Measurements from ENCODE around the gene GLIPR1L1.

Gene GLIPR1L1

DNA sequence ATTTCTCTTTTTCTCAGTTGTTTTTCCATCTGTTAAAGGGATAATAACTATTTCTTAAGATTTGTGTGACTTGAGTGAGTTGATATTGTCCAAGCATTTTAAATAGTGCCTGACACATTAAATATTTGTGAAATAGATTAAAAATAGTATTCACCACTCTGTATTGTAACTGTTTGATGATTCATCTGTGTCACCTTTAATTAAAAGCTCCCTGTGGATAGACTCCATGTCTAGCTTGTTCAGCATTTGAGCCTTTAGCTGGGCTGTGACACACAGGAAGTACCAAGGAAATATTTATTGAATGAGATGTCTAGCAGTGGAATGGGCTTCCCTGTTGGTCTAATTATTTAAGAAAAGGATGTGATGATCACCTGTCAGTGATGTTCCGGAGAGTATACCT, 54.6 kb downstream of the GLIPR1L1 start:
- Mint-ChIP-seq H3K36me3 (ENCODE audit: low read depth) (peaks cover 2% of the 10 kb centered on the region), H3K4me1 (ENCODE audit: low read depth) (peaks cover 23% of the 10 kb centered on the region), H3K9me3 (no peaks in the 10 kb centered on the region), H3K27ac (no peak overlapping the region), H3K4me3 (no peak overlapping the region), H3K27me3 (ENCODE audit: low read depth) (no peaks in the 10 kb centered on the region)

GRCh38 chr12:75389706-75390105, 55.2 kb downstream of the GLIPR1L1 start:
- Mint-ChIP-seq H3K27me3 (ENCODE audit: low read depth) (no peaks in the 10 kb centered on the region), H3K4me3 (peak overlapping the region; percentile 86), H3K36me3 (ENCODE audit: low read depth) (peaks cover 2% of the 10 kb centered on the region), H3K4me1 (ENCODE audit: low read depth) (peaks cover 23% of the 10 kb centered on the region), H3K9me3 (no peaks in the 10 kb centered on the region), H3K27ac (peak overlapping the region; percentile 90)

DNA sequence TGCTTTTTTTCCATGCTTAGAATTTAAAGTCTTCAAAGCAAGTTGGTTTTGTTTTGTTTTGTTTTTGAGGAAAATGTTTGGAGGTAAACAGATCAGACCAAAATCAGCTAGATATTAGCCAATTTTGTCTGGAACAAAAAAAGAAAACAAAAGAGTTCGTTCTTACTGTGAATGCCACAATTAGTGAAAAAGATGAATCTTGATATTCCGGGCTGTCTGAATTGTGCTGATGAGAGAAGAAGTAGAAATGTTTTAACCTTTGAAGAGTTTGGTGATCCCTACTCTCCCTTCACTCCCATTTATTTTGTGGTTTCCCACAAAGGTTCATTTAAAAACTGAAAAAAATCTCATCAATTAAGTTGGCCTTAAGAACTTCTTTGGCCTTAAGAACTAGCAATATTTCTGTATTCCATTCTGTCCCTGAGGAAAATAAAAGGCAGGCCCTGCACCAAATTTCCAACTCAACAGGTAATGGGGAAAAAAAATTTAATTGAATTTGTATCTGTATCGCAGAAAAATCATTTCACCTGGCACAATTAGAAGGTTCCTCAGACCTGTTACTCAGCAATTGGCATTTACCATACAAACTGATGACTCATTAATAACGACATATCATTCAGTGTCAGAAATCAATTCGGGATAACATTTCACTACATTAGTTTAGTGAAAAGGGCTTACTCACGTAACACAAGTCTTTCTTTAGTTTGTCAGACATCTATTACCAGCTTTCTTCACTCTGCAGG, 55.9 kb downstream of the GLIPR1L1 start:
- H3K27me3 Mint-ChIP-seq (ENCODE audit: low read depth): no peaks in the 10 kb centered on the region
- H3K36me3 Mint-ChIP-seq (ENCODE audit: low read depth): peaks cover 2% of the 10 kb centered on the region
- H3K9me3 Mint-ChIP-seq: no peaks in the 10 kb centered on the region
- H3K4me3 Mint-ChIP-seq: peak overlapping the region; percentile 86
- peak overlapping the region; percentile 90 for H3K27ac Mint-ChIP-seq
- H3K4me1 Mint-ChIP-seq (ENCODE audit: low read depth): peaks cover 23% of the 10 kb centered on the region

DNA sequence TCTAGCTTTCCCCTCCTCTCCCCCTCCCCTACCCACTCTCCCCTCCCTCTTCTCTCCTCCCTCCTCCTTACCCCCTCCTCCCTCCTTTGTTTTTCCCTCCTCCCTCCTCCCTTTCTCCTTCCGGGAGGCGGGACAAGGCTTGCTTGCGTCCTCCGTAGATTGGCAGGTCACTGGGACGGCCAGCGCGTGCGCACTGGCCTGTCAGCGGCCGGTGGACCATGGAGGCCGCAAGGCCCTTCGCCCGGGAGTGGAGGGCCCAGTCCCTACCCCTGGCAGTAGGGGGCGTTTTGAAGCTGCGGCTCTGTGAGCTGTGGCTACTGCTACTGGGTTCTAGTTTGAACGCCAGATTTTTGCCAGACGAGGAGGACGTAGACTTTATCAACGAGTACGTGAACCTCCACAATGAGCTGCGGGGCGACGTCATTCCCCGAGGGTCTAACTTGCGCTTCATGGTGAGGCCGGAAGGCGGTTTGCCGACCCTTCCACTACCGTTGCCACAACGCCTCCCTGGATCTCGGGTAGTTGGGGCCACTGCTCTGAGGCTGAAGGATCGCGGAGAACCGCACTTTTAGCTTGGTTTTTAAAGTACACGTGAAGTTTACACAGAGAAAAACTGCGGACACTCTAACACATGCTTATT, 56.5 kb downstream of the GLIPR1L1 start, which contains the start of gene GLIPR1L2:
TSS of gene GLIPR1L2 (plus strand) at position 191 of the 640 bp plus-strand sequence. CDS start at position 219, 28 bp downstream.
- peak within 1 kb of the TSS; percentile 86 for H3K4me3 Mint-ChIP-seq
- H3K27ac Mint-ChIP-seq: peak within 1 kb of the TSS; percentile 90
- peaks cover 4% of the 10 kb centered on the region for H3K27me3 Mint-ChIP-seq (ENCODE audit: low read depth)
- H3K4me1 Mint-ChIP-seq (ENCODE audit: low read depth): peaks cover 26% of the 10 kb centered on the region
- H3K9me3 Mint-ChIP-seq: no peaks in the 10 kb centered on the region
- H3K36me3 Mint-ChIP-seq (ENCODE audit: low read depth): peaks cover 2% of the 10 kb centered on the region

DNA sequence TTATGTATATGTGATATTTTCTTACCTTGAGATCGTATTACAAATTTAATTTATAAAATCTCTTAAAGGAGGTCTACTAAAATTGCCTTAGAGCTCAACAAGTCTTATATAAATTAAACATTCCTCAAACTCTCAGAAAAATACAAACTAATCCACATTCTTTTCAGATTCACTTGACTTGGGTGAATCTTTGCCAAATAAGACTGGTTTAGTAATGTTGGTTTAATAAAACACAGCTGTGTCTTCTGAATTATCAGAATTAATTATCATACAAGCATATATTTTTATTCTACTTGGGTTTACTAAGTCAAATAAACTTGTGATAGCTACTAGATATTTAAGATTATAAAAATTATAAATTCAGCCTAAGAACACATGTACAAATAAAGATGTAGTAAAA, 69.8 kb downstream of the GLIPR1L1 start:
- Mint-ChIP-seq H3K9me3 (no peaks in the 10 kb centered on the region), H3K4me3 (no peak overlapping the region), H3K27me3 (ENCODE audit: low read depth) (no peaks in the 10 kb centered on the region), H3K36me3 (ENCODE audit: low read depth) (no peaks in the 10 kb centered on the region), H3K27ac (no peak overlapping the region), H3K4me1 (ENCODE audit: low read depth) (no peaks in the 10 kb centered on the region)

- no peak overlapping the region for H3K4me3 Mint-ChIP-seq
- H3K27ac Mint-ChIP-seq: no peak overlapping the region
- no peaks in the 10 kb centered on the region for H3K36me3 Mint-ChIP-seq (ENCODE audit: low read depth)
- no peaks in the 10 kb centered on the region for H3K4me1 Mint-ChIP-seq (ENCODE audit: low read depth)
- peaks cover 4% of the 10 kb centered on the region for H3K27me3 Mint-ChIP-seq (ENCODE audit: low read depth)
- no peaks in the 10 kb centered on the region for H3K9me3 Mint-ChIP-seq
Measured at GRCh38 chr12:75407683-75408082, 73.2 kb downstream of the GLIPR1L1 start.

GRCh38 chr12:75409830-75410229, 75.4 kb downstream of the GLIPR1L1 start:
- H3K27ac Mint-ChIP-seq: no peak overlapping the region
- H3K4me3 Mint-ChIP-seq: no peak overlapping the region
- no peaks in the 10 kb centered on the region for H3K4me1 Mint-ChIP-seq (ENCODE audit: low read depth)
- no peaks in the 10 kb centered on the region for H3K9me3 Mint-ChIP-seq
- peaks cover 4% of the 10 kb centered on the region for H3K27me3 Mint-ChIP-seq (ENCODE audit: low read depth)
- no peaks in the 10 kb centered on the region for H3K36me3 Mint-ChIP-seq (ENCODE audit: low read depth)

DNA sequence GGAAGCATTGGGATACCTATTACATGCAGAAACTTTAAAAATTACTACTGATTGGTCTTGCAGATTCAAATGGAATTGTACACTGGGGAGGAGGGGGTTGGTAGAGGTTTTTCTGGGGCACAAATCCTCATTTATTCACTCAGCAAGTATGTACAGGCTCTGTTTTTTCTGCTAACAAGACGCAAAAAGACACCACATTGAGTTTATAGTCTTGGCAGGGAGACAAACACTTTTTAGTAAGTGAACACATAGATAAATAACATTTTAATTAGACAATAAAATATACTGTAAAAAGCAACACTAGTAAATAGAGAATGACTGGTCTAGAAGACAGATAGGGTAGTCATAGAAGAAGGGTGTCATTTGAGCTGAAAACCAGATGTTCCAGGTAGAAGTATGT, 80.2 kb downstream of the GLIPR1L1 start:
- no peak overlapping the region for H3K27ac Mint-ChIP-seq
- H3K9me3 Mint-ChIP-seq: no peaks in the 10 kb centered on the region
- peaks cover 8% of the 10 kb centered on the region for H3K27me3 Mint-ChIP-seq (ENCODE audit: low read depth)
- H3K4me3 Mint-ChIP-seq: no peak overlapping the region
- no peaks in the 10 kb centered on the region for H3K36me3 Mint-ChIP-seq (ENCODE audit: low read depth)
- H3K4me1 Mint-ChIP-seq (ENCODE audit: low read depth): no peaks in the 10 kb centered on the region

DNA sequence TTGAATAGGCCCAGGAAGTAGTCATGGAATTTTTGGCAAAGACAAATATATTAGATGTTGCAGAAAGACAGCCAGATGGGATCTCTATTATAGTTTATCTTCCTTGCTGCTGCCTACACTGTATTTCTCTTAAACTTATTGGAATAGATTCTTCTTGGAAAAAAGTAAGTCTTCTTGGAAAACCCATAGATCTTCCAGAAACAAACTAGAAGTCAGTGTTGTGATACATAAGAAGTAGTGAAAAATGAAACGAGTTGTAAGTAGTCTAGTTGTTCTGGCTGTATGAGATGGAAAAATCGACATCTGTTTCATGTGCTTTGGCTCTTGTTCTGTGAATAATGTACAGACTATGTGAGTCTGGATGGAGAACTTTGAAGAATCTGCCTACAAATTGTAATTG, 85.4 kb downstream of the GLIPR1L1 start:
- Mint-ChIP-seq H3K9me3 (peaks cover 2% of the 10 kb centered on the region), H3K4me1 (ENCODE audit: low read depth) (no peaks in the 10 kb centered on the region), H3K4me3 (no peak overlapping the region), H3K27ac (no peak overlapping the region), H3K36me3 (ENCODE audit: low read depth) (no peaks in the 10 kb centered on the region), H3K27me3 (ENCODE audit: low read depth) (peaks cover 5% of the 10 kb centered on the region)

All from T-helper 1 cell treated with Interleukin-12 subunit alpha and Interleukin-12 subunit beta and Interleukin-4 antibody, amounts not matched to agents 30 μg/mL and 1 μg/mL, for 36 hours (primary cell).